ENCODE results near the gene MAPKBP1. TPM values are rescaled to one million over a fixed set of nuclear protein-coding genes. Genes with fewer than 3 reads are reported as not detected.

Gene MAPKBP1
- total RNA-seq, 1 experiment from 2014 or later, result 11.8 TPM

DNA sequence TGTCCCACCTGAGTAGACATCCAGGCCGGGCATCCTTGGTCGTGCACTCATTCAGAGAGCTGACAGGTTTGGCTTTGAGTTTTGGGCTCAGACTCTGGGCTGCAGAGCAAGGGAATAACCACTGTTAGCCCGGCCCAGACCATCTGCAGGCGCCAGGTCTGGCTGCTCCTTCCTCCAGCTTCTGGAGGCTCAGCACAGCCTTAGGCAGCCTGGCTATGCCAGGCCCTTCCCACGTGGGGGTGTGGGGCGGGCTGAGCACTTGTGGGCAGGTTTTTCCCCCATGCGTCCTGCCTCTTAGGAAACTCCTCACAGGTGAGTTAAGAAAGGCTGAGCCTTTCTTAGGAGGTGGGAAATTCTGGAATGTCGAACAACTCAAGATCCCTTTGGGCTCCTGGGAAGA, 75.6 kb downstream of the MAPKBP1 start:
- no peak for DNase-seq (ENCODE audit: low read depth)

- DNase-seq (ENCODE audit: low read depth), result no peak
Measured at GRCh38 chr15:41850482-41851166, 76.3 kb downstream of the MAPKBP1 start.

GRCh38 chr15:41851167-41851523, 76.9 kb downstream of the MAPKBP1 start:
- no peak for DNase-seq (ENCODE audit: low read depth)

DNA sequence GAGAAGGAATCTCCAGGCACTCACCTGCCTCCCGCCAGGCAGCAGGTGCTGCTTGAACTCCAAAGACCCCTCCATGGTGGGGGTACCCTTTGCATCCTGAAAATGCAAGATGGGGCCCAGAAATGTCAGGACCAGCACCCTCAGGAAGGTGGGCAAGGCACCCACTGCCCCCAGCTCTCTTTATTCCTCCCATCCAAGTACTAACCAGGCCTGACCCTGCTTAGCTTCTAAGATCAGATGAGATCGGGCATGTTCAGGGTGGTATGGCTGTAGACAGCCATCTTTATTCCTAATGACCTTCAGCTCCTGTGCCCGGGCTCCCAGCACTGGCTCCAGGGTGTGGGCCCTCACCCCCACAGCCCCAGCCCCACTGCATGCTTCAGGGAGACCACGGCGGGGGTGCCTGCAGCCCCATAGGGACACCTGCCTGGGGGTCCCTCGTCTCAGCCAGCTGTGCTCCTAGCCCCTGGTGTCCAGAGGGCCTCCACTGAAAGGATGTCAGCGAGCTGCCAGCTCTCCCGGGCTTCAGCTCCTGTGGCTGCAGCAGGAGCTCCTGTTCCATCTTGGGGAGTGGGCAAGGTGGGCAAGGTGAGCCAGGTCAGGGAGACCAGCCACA, 77.6 kb downstream of the MAPKBP1 start:
- DNase-seq (ENCODE audit: low read depth), result no peak

DNA sequence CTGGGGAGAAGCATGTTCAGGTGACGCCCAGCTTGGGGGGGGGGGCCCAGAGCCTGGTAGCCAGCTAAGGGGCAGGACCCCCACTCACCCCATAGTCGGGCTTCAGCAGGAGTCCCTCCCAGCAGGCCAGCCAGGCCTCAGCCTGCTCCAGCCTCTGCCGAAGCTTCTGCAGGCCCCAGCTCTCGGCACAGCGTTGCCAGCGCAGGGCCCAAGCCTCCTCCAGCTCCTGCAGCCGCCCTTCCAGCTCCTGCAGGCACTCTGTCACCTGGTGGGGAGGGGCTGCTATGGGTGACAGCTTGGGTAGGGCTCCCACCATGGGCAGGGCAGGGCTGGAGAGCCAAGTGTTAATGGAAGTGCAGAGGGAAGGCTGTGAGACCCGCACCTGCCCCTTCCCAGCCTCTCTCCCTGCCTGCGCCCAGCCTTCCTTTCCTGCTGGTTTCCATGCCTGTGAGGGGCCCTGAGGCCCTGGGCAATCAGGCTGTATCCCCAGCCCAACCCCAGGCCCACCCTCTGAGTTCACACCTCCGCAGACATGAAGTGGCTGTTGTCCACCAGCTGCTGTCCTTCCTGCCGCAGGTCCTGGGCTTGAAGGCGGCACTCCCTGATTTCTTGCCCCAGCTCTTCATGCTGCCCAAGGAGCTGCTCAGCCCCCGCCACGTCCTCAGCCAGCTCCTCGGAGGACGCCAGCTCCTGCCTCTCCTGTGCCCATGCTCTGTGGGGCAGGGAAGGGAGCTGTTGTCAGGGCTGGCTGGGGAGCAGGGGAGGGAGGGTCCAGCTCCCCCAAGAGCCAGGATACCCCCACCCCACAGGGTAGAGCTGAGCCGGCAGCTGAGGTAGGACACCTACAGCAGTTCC, 78.7 kb downstream of the MAPKBP1 start:
- DNase-seq (ENCODE audit: low read depth), result no peak

- no peak for DNase-seq (ENCODE audit: low read depth)
Measured at GRCh38 chr15:41853831-41854230, 79.5 kb downstream of the MAPKBP1 start.

GRCh38 chr15:41854443-41854842, 80.2 kb downstream of the MAPKBP1 start:
- no peak for DNase-seq (ENCODE audit: low read depth)

GRCh38 chr15:41855261-41855961, 81.1 kb downstream of the MAPKBP1 start:
- DNase-seq (ENCODE audit: low read depth), result no peak

DNA sequence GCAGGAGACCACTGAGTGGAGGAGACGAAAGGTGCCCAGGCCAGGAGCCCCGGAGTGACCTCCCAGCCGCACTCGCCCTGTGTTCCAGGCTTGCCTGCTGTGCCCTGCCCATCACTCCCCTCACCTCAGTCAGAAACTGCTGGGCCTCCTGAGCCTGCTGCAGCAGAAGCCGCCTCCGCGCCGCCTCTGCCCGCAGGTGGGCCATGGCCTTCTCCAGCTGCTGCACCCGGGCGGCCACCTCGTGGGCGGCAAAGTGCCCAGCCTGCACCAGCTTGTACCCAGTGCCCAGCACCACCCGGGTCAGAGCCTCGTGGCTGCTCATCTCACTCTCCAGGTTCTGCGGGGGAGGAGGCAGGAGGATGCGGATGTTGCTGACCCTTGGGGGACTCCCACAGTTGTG, 82.0 kb downstream of the MAPKBP1 start:
- no peak for DNase-seq (ENCODE audit: low read depth)

GRCh38 chr15:41856716-41857115, 82.4 kb downstream of the MAPKBP1 start:
- DNase-seq (ENCODE audit: low read depth), result no peak

- no peak for DNase-seq (ENCODE audit: low read depth)
Measured at GRCh38 chr15:41857316-41857715, 83.0 kb downstream of the MAPKBP1 start.

- no peak for DNase-seq (ENCODE audit: low read depth)
Measured at GRCh38 chr15:41858756-41859155, 84.5 kb downstream of the MAPKBP1 start.

- DNase-seq (ENCODE audit: low read depth), result no peak
Measured at GRCh38 chr15:41860049-41860828, 86.0 kb downstream of the MAPKBP1 start.

- no peak for DNase-seq (ENCODE audit: low read depth)
Measured at GRCh38 chr15:41861736-41862356, 87.6 kb downstream of the MAPKBP1 start.

GRCh38 chr15:41862515-41863116, 88.3 kb downstream of the MAPKBP1 start:
- DNase-seq (ENCODE audit: low read depth), result no peak

DNA sequence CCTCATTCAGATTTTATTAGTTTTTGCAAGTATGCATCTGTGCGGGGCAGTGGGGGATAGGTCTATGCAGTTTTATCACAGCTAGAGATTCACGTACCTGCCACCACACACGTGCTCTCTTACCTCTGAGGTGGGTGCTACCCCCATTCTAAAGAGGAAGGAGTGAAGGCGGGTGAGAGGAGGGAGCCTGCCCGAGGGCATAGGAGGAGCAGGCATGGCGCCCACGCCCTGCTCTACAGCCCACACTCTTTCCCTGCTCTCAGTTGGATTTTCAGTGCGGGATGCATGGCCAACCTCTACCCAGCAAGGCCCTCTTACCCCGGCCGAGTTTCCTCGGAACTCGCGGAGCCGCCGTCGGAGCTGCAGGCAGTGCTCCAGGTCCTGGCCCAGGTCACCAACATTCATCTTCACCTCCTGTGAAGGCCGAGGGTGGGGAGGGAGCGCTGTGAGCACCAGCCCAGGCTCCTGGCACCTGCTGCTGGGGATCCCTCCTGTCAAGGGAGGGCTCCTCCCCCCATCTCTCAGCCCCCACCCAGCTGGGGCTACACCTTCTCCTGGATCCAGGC, 91.3 kb downstream of the MAPKBP1 start:
- DNase-seq (ENCODE audit: low read depth), result no peak

- DNase-seq (ENCODE audit: low read depth), result no peak
Measured at GRCh38 chr15:41866263-41866703, 92.0 kb downstream of the MAPKBP1 start.

DNA sequence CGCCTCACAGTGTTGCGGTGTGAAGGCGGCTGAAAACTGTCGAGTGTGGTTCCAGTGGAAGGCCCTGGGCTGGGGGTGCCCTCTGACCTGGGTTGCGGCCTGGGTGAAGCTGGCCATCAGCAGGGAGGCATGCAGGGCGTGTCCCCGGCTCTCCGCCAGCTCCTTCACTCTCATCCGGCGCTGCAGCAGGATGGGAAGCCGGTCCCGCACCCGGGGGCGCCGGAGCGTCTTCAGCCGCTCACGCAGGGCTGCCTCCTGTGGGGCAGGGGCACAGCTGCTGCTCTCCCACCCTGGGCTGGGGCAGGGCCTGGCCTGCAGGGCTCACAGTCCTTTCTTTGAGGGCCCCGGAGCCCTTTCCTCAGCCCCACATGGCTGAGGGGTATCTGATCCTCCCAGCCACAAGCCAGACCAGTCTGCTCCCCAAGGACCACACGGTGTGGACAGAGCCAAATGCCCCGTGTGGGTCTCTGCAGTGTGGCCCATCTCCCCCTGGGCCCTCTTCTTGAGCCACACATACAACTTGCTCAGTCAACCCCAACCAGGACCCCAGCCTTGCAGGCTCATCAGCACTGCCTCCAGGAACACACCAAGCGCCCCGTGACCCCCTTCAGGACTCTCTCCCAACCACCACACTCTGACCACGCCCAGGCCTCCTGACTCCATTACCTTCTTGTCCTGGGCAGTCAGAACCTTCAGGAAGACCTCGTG, 92.7 kb downstream of the MAPKBP1 start:
- DNase-seq (ENCODE audit: low read depth), result no peak

- DNase-seq (ENCODE audit: low read depth), result no peak
Measured at GRCh38 chr15:41868321-41868720, 94.0 kb downstream of the MAPKBP1 start.
